ENCODE data around the gene DLX4.

GRCh38 chr17:49991409-49991808, 22.4 kb downstream of the DLX4 start:
- no peak for TF ChIP-seq CTCF (IDR thresholded peaks at IDR 0.05)
- TF ChIP-seq ZFX (IDR thresholded peaks at IDR 0.05; ENCODE audit: borderline replicate concordance), result no peak
